DND-41 (cell line): ENCODE data around the gene MYH3.

Experiments used
- ATAC-seq: fragments of 200-7000 bp; cut with Tn5 transposase; 3 replicates; pipeline ENCODE4 v1.9.1; 2021; ENCODE audit warnings: low read depth; ENCODE audit not compliant: insufficient read depth
- DNase-seq: peaks from one replicate; pipeline ENCODE4 v3.0.0-alpha.2; 2020
- H2AFZ ChIP-seq: 2 replicates; pipeline ENCODE4 v1.6.0; 2012; ENCODE audit warnings: low read depth, low read length
- H3K27ac ChIP-seq: 2 replicates; pipeline ENCODE4 v1.5.1; 2012; ENCODE audit warnings: low read length, inconsistent platforms
- H3K27me3 ChIP-seq: fragments of 200-600 bp; sonication (generic); 2 replicates; pipeline ENCODE4 v1.6.0; 2012; ENCODE audit warnings: low read length, mild to moderate bottlenecking, inconsistent platforms; ENCODE audit not compliant: insufficient read depth, poor library complexity
- H3K36me3 ChIP-seq: 2 replicates; pipeline ENCODE4 v1.5.1; 2012; ENCODE audit warnings: low read length, inconsistent platforms; ENCODE audit not compliant: insufficient read depth
- H3K4me1 ChIP-seq: 2 replicates; pipeline ENCODE4 v1.5.1; 2012; ENCODE audit warnings: mild to moderate bottlenecking, low read length; ENCODE audit not compliant: insufficient read depth
- H3K4me2 ChIP-seq: 2 replicates; pipeline ENCODE4 v1.6.0; 2012; ENCODE audit warnings: mild to moderate bottlenecking, moderate library complexity, low read length, inconsistent platforms; ENCODE audit not compliant: insufficient read depth
- H3K4me3 ChIP-seq, 2 experiments: fragments of 200-600 bp in 1 of 2; shearing (Covaris generic) in 1 of 2; 2 replicates each; pipeline ENCODE4 v1.5.1; 2012 to 2016; ENCODE audit warnings: inconsistent platforms in 2 of 2, low read length in 2 of 2, mild to moderate bottlenecking in 2 of 2, low read depth in 1 of 2, moderate library complexity in 1 of 2
- H3K79me2 ChIP-seq: 2 replicates; pipeline ENCODE4 v1.6.0; 2012; ENCODE audit warnings: low read length, inconsistent platforms; ENCODE audit not compliant: insufficient read depth
- H3K9ac ChIP-seq: 2 replicates; pipeline ENCODE4 v1.6.0; 2012; ENCODE audit warnings: low read depth, mild to moderate bottlenecking, inconsistent platforms, low read length, moderate library complexity
- H3K9me3 ChIP-seq: 2 replicates; pipeline ENCODE4 v1.5.1; 2012; ENCODE audit warnings: low read length, moderate library complexity, mild to moderate bottlenecking, inconsistent platforms; ENCODE audit not compliant: insufficient read depth, severe bottlenecking
- H4K20me1 ChIP-seq: 2 replicates; pipeline ENCODE4 v1.6.0; 2012; ENCODE audit warnings: low read length; ENCODE audit not compliant: insufficient read depth
- CTCF ChIP-seq: IDR thresholded peaks from 2 replicates; pipeline ENCODE4 v1.5.1; 2012; ENCODE audit warnings: borderline replicate concordance, low read length, moderate library complexity, mild to moderate bottlenecking; ENCODE audit not compliant: poor library complexity, severe bottlenecking; ENCODE audit errors: extremely low read depth
- EZH2 ChIP-seq: IDR thresholded peaks from 3 replicates; pipeline ENCODE4 v1.6.1; 2012; ENCODE audit warnings: borderline replicate concordance, low read depth, mild to moderate bottlenecking, moderate library complexity, low read length, inconsistent platforms; ENCODE audit not compliant: severe bottlenecking

The MYH3 gene

GRCh38 chr17:10635290-10635689, 21.8 kb downstream of the MYH3 start:
- TF ChIP-seq EZH2 (no peak), CTCF (no peak)
- Histone ChIP-seq H3K9ac (no peak overlapping the region), H2AFZ (no peak overlapping the region), H3K36me3 (peaks cover 21% of the 10 kb centered on the region; the same call in 1 of the 2 replicates), H3K4me2 (no peak overlapping the region), H3K27ac (no peak overlapping the region), H3K9me3 (no peaks in the 10 kb centered on the region), H4K20me1 (no peaks in the 10 kb centered on the region; the same call in 1 of the 2 replicates), H3K79me2 (no peaks in the 10 kb centered on the region), H3K27me3 (no peaks in the 10 kb centered on the region), H3K4me3 (no peak overlapping the region), H3K4me1 (no peaks in the 10 kb centered on the region)
- ATAC-seq (no peak), DNase-seq (no peak)

GRCh38 chr17:10633738-10634379, 23.2 kb downstream of the MYH3 start:
- TF ChIP-seq CTCF (no peak), EZH2 (no peak)
- no peaks in the 10 kb centered on the region for H3K27me3 ChIP-seq
- no peak for ATAC-seq
- no peak overlapping the region for H3K4me2 ChIP-seq
- H3K4me3 ChIP-seq = no peak overlapping the region
- H3K9me3 ChIP-seq = no peaks in the 10 kb centered on the region
- no peak for DNase-seq
- no peaks in the 10 kb centered on the region for H3K79me2 ChIP-seq
- no peak overlapping the region for H2AFZ ChIP-seq
- no peaks in the 10 kb centered on the region for H3K4me1 ChIP-seq
- H3K27ac ChIP-seq = no peak overlapping the region
- H3K9ac ChIP-seq = no peak overlapping the region
- H4K20me1 ChIP-seq = no peaks in the 10 kb centered on the region; the same call in 1 of the 2 replicates
- H3K36me3 ChIP-seq = peaks cover 13% of the 10 kb centered on the region; the same call in 1 of the 2 replicates

GRCh38 chr17:10631701-10632100, 25.4 kb downstream of the MYH3 start:
- Histone ChIP-seq H2AFZ (no peak overlapping the region), H3K36me3 (peaks cover 9% of the 10 kb centered on the region; the same call in 1 of the 2 replicates), H3K9ac (no peak overlapping the region), H3K27ac (no peak overlapping the region), H3K79me2 (no peaks in the 10 kb centered on the region), H4K20me1 (no peaks in the 10 kb centered on the region; the same call in 1 of the 2 replicates), H3K4me1 (no peaks in the 10 kb centered on the region), H3K4me3 (no peak overlapping the region), H3K27me3 (no peaks in the 10 kb centered on the region), H3K4me2 (no peak overlapping the region), H3K9me3 (no peaks in the 10 kb centered on the region)
- DNase-seq = no peak
- TF ChIP-seq CTCF = no peak
- TF ChIP-seq EZH2 = no peak
- ATAC-seq = no peak
